Measurements from ENCODE around the gene TLDC2. TPM values are rescaled to one million over a fixed set of nuclear protein-coding genes. Genes with fewer than 3 reads are reported as not detected.
A peak's percentile ranks its signal among the peaks of the same experiment; 100 is the strongest.
"Not testable (repeated sequence)": the region's sequence is repeated elsewhere in the genome, so short reads cannot be mapped to it uniquely, and the experiment has no call there.

Gene TLDC2
- total RNA-seq, 1 donor from 2014 or later: not detected

DNA sequence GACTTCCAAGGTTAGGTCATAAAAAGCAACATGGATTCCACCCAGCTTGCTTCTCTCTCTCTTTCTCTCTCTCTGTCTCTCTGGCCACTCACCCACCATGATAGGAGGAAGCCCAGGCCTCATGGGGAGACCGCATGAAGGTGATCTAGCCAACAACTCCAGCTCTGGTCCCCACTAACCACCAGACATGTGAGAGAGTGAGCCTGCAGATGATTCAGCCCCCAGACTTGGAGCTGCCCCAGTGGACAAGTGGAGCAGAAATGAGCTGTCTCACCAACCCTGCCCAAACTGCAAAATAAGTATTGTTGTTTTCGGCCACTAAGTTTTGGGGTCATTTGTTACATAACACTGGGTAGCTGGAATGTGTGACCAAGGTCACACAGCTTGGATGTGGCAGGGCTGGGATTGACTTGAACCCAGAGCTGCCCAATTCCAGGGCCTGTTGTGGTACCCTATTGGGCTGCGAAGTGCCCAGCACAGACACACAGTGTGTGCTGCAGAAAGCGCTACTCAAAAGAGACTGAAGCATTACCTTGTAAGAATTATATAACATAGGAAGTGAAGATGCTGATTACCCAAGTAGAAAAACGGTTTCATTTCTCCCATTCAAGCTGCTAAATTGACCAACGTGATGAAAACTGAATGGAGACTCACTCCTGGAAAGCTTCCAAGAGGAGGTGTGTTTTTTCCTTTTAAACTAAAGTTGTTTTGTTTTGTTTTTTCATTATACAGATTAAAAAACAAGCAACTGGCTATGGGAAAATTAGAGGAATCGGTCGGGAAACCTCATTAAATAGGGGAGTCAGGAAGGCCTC is 9.1 kb upstream of the TLDC2 start:
- no peak for DNase-seq (ENCODE audit: low spot score)

GRCh38 chr20:36871640-36872570 is 4.0 kb upstream of the TLDC2 start:
- DNase-seq (ENCODE audit: low spot score): no peak

- no peak for DNase-seq (ENCODE audit: low spot score)
Observed at GRCh38 chr20:36872852-36873251, 3.1 kb upstream of the TLDC2 start.

- no peak for DNase-seq (ENCODE audit: low spot score)
Observed at GRCh38 chr20:36873498-36874189, 2.3 kb upstream of the TLDC2 start.

GRCh38 chr20:36875093-36875492 is 845 bp upstream of the TLDC2 start:
- not testable (repeated sequence) for DNase-seq (ENCODE audit: low spot score)

DNA sequence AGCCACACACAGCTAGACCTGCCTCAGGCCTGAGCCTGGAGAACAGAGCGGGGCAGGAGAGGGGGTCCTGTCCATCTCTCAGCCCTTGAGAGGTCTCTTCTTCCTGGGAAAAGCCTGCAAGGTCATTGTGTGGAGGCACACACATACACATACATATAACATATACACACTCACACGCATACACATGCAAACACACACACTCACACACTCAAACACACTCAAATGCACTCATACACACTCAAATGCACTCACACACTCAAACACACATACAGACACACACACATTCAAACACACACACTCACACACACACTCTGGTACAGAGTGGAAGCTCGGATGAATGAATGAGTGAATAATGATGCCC is 515 bp downstream of the TLDC2 start:
- DNase-seq (ENCODE audit: low spot score): no peak

DNA sequence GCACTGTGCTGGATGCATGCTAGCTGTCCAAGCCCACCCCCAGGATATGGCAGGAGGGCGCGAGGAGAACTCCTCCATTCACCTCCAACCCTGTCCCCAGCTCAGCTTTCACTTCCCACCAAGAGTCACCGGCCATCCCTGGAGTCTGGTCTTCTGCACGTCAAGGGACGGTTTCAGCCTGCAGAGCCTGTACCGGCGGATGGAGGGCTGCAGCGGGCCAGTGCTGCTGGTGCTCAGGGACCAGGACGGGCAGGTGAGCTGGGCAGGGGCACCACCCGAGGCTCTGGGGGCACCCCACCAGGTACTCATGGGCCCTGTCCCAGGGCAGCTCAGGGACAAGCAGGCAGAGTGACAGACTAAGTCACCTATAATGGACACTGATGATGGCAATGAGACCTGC is 3.0 kb downstream of the TLDC2 start:
- DNase-seq (ENCODE audit: low spot score): no peak

- no peak for DNase-seq (ENCODE audit: low spot score)
Observed at GRCh38 chr20:36880741-36881250, 4.9 kb downstream of the TLDC2 start.

GRCh38 chr20:36881331-36881730 is 5.4 kb downstream of the TLDC2 start:
- no peak for DNase-seq (ENCODE audit: low spot score)

- DNase-seq (ENCODE audit: low spot score): no peak
Observed at GRCh38 chr20:36881888-36882287, 6.0 kb downstream of the TLDC2 start.

- no peak for DNase-seq (ENCODE audit: low spot score)
Observed at GRCh38 chr20:36883977-36884535, 8.1 kb downstream of the TLDC2 start.

- DNase-seq (ENCODE audit: low spot score): no peak
Observed at GRCh38 chr20:36885356-36885755, 9.4 kb downstream of the TLDC2 start.

DNA sequence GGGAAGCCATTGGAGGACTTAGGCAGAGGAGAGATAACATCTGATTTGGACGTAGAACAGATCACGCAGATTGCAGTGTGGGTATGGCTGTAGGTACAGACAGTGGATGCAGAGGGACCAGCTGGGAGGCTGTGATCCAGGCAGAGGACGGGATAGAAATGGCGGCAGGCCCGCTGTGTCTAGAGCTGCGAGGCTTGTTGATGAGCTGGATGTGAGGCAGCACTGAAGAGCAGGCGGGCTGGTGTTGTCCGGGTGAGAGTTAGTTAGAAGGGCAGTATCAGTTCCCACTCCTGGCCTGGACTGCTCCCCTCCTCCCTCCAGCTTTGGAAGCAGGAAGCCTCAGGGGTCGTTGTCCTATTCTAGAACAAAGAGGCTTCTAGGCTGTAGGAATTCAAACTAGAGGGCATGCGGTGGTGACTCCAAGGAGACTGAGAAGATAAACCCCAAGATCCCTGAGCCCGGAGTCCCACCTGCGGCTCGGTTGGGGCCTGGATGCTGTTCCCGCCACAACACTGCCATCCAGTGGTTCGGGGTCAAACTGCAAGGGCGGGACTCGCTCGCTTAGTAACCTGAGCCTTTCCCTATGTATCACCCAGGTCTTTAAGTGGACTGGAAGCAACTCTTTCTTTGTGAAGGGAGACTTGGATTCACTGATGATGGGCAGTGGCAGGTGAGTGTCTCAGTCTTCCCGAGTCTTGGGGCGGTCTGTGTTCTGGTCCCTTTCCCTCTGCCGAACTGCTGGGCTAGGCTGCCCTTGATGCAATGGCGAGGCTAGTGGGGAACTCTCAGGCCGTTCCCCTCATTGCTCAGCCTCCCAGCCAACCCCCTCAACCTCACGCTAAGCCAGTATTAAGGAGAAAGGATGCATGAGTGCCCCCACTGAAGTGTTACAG is 11.2 kb downstream of the TLDC2 start:
- DNase-seq (ENCODE audit: low spot score): peak; percentile 93

DNA sequence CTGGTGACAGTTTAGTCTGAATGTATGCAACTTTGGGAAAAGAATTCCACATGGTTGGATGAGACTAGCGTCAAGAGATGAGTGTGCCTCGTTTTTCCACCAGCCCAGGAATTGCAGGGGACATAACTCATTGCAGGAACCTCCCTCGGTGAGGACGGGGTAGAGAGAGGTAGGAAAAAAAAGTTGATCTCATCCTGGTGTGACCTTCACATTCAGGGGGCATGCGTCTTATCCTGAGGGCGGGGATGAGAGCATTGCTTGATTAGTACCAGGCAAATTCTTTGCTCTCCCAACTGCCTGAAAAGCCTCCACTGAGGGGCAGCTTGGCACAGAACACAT is 11.8 kb downstream of the TLDC2 start:
- no peak for DNase-seq (ENCODE audit: low spot score)

DNA sequence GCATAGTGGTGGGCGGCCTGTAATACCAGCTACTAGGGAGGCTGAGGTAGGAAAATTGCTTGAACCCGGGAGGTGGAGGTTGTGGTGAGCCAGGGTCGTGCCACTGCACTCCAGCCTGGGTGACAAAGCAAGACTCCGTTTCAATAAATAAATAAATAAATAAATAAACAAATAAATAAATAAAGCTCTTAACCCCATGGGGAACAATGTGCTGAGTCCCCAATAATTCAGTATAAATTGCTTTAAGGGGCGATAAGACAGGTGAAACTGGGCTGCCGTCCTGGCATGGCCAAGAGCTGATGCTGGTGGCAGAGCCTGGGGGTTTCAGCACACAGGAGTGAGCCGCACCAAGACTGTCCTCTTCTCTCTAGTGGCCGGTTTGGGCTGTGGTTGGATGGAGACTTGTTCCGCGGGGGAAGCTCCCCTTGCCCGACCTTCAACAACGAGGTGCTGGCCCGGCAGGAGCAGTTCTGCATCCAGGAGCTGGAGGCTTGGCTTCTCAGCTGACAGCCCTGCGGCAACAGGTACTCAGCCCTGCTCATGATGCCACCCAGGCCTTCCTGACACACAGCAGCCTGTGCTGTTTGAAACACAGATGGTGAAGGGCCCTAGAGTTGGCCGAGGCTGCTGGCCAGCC is 13.1 kb downstream of the TLDC2 start:
- no peak for DNase-seq (ENCODE audit: low spot score)

DNA sequence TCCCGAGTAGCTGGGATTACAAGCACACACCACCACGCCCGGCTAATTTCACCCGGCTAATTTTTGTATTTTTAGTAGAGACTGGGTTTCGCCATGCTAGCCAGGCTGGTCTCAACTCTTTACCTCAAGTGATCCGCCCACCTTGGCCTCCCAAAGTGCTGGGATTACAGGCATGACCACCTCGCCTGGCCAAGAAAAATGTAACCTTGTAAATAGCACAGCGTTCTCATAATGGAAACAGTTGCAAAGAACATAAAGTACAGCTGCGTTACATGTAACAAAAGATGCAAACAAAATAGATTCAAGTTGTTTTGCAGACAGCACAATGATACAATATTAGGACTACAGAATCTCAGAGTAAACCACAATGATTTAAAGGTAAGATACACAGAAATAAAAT is 14.6 kb downstream of the TLDC2 start:
- no peak for DNase-seq (ENCODE audit: low spot score)

DNA sequence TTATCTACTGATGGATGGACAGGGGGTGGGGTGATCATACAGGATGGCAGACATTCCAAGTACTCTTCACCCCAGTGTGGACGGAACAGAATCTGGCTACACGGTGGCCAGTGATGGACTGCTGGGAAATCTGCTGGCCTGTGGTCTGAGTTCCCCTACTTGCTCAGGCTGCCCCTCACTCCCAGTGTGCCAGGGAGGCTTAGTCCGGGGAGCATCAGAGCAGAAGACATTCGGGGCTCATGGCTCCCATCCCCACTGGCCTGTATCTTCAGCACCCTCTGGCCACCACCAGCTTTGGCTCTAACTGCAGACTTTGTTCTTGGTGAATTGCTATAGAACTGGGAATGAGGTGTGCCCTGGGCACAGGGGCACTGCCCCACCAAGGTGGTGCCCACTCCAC is 15.3 kb downstream of the TLDC2 start:
- DNase-seq (ENCODE audit: low spot score): no peak

GRCh38 chr20:36893801-36894200 is 17.9 kb downstream of the TLDC2 start:
- peak; percentile 30 for DNase-seq (ENCODE audit: low spot score)

DNA sequence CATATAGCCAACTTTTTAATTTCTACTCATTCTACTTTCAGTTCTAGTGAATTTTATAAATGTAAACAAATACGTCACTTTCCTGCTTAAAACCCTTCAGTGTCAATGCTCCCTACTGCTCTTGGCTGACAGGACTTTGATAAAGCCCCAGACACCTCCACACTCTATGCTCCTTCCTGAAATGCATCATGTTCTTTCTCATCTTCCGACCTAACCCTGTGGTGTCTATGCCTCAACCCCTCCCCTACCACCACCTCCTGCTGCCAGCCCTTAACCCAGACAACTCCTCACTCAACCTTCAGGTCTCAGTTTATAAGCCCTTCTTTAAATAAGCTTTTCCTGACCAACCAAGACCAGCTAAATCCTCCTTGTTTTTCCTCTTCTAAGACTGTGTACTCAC is 19.1 kb downstream of the TLDC2 start:
- DNase-seq (ENCODE audit: low spot score): no peak

DNA sequence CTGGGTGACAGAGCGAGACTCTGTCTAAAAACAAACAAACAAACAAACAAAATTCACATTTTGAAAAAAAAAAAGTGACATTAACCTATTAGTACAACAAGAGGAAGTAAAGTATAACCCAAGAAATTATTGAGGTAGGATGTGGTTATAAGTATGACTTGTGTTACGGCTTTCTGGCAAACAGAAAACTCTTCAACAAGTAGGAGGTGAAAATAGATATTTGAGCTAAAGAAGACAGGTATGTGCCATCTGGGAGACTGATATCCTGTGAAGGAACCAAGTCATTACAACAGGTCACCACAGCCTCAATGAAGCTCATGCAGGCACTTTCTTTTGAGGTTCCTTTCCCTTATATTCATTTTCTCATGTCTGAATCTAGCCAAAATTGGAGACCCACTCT is 28.8 kb downstream of the TLDC2 start:
- no peak for DNase-seq (ENCODE audit: low spot score)
